Hindlimb muscle (tissue), 1 donor: Measurements from ENCODE around the gene ZBTB46. TPM values are rescaled to one million over a fixed set of nuclear protein-coding genes. Genes with fewer than 3 reads are reported as not detected.
"Not testable (repeated sequence)": the region's sequence is repeated elsewhere in the genome, so short reads cannot be mapped to it uniquely, and the experiment has no call there.

Experiments
- DNase-seq: peaks from one replicate; pipeline ENCODE4 v3.0.0-alpha.2; 2013
- polyA plus RNA-seq: library from polyadenylated mRNA; unstranded; fragments of 120-200 nt; gene quantifications from one replicate; pipeline ENCODE4 v1.2.1, GENCODE V29; 2013; ENCODE audit not compliant: insufficient read length

The ZBTB46 gene
- polyA plus RNA-seq, 1 donor = 24.7 TPM

DNA sequence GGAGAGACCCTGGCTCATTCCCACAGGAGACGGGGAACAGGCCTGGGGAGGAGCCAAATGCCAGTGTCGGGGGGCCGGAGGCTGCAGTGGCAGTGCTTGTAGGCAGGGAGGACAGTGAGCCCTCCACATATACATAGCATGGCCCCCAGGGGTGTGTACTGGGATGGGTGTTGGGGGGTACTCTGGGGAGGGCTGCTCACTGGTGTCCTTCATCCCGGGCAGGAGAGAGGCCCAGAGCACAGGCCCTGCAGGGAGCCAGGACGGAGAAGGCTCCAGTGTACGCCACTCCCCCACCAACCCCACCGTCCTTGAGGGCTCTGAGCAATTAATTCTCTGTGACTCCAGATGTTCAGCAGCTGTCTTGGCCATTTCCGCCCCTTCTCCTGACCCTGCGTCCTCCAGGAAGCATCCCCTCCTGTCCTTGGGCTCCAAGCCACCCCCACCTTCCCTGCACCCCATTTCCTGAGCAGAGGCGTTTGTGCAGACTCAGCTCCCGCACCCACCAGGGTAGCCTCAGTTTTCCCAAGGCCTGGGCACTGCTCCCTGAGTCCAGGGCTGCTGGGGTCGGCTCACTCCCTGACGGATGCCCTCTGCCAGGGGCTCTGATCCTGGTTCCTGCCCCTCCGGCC, 26.8 kb upstream of the ZBTB46 start:
- DNase-seq = peak; percentile 55

DNA sequence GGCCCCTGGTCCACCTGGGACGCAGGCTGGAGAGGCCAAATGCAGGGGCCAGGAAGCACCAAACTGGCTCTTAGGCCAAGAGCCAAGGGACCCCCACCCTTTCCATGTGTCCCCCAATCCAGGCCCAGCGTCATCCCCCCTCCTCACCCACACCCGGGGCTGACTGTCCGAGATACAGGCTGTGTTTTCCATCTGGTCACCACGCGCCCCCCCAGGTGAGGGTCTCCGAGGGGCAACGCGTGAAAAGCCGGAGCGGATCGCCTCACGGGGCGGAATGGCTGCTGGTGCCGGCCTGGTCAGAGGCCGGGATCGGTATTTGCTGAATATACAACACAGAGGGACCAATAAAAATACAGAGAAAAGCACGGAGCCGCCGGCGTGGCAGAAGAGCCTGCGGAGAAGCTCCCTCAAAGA, 25.0 kb upstream of the ZBTB46 start:
- DNase-seq = no peak

DNA sequence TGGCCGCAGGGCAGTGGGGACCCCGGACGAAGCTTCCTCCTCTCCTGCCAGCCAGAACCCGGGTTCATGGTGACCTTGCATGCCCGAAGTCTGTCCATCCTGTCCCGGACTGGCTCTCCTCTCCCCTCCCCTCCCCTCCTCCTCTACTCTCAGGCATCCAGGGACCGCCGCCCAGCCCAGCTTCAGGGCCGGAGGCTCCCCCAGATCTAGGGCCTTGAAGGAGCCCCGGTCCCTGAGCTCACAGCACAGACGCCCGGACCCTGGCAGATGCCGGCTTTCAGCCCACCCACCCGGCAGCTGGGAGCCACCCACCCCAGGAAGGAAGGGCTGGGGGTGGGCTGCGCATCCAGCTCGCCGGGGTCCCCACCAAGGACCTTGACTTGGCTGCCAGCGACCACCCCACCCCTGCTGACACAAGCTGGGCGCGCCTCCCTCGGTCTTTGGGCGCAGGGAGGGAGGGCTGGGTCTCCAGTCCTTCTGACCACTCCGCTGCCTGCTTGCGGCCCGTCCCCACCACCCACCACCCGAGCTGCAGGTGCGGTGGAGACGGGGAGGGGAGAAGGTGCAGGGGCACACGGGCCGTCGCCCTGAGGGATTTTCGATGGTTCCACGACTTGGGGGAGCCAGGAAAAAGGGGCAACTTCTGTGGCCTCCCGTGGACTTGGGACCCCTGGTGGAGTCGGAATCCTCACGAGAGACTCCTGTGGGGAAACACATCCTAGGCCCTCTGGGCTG, 24.5 kb upstream of the ZBTB46 start:
- no peak for DNase-seq

GRCh38 chr20:63854766-63855362, 23.8 kb upstream of the ZBTB46 start:
- no peak for DNase-seq

DNA sequence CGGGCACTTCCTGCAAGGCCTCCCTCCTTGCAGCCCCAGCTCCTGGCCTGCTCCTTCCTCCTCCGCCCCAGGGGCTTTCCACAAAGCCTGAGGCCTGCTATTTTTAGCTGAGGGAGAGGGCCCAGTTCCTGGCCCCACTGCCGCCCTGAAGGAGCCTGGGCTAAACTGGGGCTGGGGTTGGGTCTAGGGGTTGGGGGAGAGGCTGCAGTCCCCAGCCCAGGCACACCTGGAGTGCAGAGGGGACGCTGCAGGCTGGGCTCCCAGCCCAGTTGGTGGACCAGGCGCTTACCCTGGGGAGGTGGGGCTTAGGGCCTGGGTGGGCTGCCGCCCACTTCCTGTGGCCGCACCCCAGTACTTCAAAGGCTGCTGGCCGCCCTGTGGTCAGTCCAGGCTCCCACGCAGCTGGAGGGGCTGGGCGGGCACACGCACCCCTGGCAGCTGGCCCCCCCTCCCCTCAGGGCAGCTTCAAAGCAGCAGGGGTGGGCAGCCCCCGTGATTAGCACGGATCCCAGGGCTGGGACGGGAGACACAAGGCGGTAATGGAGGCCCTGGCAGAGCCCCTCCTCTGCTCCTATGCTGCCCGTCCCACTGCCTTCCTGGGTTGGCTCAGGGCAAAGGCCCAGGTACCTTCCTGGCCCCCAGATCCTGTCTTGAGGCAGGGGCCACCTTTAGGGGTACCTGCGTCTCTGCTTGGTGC, 23.2 kb upstream of the ZBTB46 start:
- peak; percentile 55 for DNase-seq

- DNase-seq = not testable (repeated sequence)
These were observed 22.6 kb upstream of the ZBTB46 start for GRCh38 chr20:63853733-63854068.

GRCh38 chr20:63851548-63851943, 20.5 kb upstream of the ZBTB46 start:
- DNase-seq = not testable (repeated sequence)

- no peak for DNase-seq
These were observed 19.9 kb upstream of the ZBTB46 start for GRCh38 chr20:63850689-63851547.

DNA sequence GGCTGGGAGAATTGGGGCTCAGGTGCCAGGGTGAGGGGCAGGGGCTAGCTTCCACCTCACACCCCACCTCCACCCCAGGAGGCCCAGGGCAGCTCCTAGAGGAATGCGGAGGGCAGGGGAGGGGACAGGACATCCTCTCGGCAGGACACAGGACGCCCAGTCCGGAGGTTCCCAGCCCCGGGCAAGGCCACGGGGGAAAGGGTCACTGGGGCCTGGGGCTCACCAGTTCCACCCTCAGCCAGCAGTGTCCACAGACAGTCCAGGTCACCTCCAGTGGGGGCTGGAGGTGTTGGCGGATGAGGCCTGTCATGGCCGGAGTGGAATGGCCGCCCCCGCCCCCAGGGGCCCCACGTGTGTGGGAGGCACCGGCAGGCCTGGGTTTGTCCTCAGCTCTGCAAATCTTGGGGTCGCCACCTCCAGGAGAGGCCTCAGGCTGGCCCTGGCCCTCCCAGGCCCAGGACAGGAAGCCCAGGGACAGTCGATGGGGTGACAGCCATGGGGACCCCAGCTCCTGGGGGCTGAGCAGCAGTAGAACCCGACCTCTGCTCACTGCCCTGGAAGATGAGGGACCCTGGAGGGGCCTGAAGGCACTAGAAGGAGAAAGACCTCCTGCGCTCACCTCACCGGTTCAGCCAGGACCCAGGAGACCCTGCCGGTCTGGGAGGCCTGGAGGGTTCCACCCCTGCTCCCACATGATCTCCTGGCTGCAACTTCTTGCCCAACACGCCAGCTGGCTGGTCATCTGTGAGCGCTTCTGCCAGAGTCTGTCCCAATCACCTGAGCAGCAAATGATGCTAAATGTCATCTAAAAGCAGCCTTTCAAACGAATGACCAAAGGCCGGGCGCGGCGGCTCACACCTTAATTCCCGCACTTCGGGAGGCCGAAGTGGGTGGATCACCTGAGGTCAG, 17.2 kb upstream of the ZBTB46 start:
- DNase-seq = no peak

- peak; percentile 63 for DNase-seq
These were observed 16.4 kb upstream of the ZBTB46 start for GRCh38 chr20:63847237-63848002.

DNA sequence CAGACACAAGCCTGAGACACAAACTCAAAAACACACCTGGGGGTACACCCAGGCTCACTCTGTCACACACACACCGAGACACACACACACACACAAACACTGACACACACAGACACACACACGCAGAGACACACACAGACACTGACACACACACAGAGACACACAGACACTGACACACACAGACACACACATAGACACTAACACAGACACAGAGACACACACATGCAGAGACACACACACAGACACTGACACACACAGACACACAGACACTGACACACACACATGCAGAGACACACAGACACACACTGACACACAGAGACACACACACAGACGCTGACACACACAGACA, 15.8 kb upstream of the ZBTB46 start:
- DNase-seq = no peak

DNA sequence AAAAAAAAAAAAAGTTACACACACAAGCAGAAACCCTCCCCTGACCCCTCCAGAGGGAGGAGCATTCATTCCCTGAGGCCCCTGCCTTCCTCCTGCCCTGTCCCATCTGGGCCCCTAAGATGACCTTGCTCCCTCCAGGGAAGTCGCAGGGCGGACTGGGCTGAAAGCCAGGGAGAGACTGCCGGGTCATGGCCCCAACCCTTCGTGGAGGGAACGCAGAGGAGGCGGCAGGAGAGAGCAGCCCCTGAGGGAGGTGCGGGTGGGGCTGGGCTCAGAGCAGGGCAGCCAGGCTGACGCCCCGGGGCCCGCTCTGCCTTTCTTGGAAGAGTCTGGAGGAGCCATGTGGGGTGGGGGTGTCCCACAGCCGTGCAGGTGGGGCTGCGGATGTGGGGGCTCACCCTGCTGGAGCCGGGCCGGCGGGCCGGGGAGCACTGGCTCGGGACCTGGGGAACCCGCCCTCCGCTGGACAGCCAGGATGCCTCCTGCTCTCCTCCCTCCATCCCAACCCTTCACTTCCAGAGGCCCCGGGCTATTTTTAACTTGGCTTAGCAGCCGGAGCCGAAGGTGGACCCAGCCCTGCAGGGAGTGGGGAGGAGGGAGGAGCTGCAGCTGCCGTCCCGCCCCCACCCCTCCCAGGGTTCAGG, 15.2 kb upstream of the ZBTB46 start:
- DNase-seq = peak; percentile 85

DNA sequence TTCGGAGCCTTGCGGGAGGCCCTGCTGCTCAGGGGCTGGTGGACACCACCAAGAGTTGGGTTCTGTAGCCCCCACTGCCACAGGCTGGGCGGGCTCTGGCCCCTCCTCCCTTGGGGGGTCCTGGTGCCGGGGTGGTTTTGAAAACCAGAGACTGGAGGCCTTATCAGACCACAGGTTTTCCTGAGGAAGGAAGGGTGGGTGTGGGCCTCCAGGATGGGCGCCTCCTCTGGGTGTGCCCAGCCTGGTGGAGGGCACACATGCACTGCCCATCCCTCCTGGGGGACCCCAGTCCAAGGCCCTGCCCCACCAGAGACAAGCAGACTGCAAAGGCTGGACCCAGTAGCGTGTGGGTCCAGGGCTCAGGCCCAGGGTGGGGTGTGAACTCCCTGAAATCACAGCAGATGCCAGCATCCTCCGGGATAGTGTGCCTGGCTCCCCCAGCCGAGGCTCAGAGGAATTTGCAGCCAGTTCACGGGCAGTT, 13.5 kb upstream of the ZBTB46 start:
- no peak for DNase-seq

DNA sequence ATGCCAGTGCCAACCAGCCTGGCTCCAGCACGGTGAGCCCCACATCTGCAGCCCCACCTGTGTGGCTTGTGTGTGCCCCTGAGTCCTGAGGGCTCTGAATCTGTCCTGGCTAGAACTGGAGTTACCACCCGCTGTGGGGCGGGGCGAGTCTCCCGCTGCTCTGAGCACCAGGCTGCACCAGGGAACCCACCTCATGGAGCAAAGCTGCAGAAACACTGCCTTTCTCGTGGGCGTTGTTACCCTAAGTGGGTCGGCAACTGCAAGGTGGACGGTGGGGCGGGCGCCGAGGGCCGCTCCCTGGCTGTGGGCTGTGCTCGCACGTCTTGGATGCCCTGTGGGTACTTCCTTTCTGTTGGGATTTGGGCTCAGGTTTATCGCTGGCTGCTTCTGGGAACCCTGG, 12.7 kb upstream of the ZBTB46 start:
- no peak for DNase-seq

DNA sequence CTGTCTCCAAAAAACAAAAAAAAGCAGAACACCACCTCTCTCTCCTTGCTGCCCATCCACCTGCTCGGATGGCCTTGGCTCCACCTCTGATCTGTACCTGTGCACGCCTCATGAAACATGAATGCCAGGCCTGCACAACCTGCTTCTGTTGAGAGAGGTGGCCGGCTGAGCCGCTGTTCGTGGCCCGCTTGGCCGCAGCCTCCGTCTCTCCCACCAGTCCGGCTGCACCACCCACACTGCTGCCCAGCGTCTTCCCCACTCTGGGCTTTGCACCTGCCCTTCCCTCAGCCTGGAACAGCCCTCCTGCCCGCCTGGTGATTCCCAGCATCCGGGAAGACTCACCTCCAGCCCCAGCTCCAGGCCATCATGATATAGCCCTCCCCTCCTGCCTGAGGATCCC, 12.2 kb upstream of the ZBTB46 start:
- DNase-seq = no peak

DNA sequence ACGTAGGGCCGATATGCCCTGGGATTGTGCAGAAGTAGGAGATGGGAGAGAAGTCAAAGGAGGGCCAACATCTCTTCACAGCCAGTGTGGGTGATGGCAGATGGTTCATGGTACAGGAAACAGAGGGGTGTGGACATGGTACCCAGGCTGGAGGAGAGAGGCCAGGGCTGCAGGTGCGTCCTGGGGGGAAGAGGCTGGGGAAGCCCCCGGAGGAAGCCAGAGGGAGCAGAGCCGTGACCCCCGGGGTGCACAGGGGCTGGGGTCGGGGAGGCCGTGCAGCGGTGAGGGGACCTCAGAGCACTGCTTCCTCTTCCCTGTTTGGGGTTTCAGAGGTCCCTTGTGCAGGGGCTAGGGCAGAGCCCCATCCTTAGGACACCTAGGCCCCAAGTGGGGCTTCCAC, 11.2 kb upstream of the ZBTB46 start:
- no peak for DNase-seq

DNA sequence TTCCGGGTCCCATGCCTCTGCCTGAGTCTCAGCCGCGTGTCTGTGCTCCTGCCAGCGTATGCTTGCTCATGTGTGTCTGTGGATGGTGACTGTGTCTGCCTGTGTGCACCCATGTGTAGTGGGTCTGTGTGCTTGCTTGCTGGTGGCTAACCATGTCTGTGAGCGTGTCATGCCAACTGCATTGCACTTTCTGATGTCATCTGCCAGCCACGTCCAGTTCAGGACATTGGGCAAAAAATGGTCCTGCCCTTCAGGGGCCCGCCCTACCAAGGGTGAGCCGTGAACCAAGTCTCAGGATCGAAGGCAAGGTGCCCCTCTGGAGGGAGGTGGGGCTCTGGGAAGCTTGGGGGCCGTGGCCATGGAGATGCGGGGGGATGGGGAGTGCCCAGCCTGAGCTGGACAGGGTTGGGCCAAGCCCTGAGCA, 9.4 kb upstream of the ZBTB46 start:
- no peak for DNase-seq

DNA sequence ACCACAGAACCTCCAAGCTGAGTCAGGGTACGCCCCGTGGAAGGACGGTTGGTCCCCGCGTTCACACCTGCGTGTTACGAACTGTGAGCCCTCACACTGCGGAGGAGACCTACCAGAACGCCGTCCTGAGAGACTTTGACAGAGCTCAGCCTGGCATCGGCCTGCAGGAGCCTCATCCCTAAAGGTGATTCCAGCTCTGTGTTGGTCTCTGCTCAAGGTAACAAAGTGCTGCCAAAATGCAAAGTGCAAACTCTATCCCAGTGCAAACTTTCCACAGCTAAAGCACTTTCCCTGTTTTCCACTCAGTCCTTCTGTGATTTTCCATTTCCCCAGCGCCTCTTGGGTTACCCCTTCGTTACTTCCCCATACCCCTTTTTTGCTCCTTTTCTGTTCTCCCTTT, 8.6 kb upstream of the ZBTB46 start:
- no peak for DNase-seq

DNA sequence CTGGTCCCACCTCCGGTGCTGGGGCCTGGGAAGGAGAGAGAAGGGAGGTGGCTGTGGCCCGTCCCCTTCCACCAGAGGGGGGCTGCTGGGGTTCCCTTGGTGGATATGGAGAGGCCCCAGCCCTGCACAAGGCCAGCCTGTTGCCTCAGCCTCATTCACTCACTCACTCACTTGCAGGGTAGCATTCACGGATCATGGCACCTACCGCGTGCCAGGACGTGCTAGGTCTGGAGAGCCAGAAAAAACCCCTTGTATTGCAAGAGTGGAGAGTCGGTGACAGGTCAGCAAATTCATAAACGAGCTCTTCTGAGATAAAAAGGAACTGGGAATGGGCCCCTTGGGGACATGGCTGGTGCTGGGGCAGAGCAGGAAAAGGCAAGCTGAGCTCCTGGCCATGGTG, 6.4 kb upstream of the ZBTB46 start:
- DNase-seq = no peak
